SK-N-DZ (cell line): Measurements from ENCODE around the gene GINS2. TPM values are rescaled to one million over a fixed set of nuclear protein-coding genes. Genes with fewer than 3 reads are reported as not detected.

Experiments used
- DNase-seq: peaks from one replicate; pipeline ENCODE4 v3.0.0-alpha.2; 2015; ENCODE audit warnings: low spot score
- polyA plus RNA-seq, 2 experiments: library from polyadenylated mRNA; depleted of rRNA; stranded (reverse); fragments of >200 nt; gene quantifications; 2 replicates each; pipeline ENCODE4 v1.2.3, GENCODE V29; 2014

GINS2 gene
- polyA plus RNA-seq (2014; cell fraction: cytosol; rRNA removed), result 102 and 106 TPM in 2 replicates
- 64.7 and 66.3 TPM in 2 replicates for polyA plus RNA-seq (2014; cell fraction: nucleus; rRNA removed)

DNA sequence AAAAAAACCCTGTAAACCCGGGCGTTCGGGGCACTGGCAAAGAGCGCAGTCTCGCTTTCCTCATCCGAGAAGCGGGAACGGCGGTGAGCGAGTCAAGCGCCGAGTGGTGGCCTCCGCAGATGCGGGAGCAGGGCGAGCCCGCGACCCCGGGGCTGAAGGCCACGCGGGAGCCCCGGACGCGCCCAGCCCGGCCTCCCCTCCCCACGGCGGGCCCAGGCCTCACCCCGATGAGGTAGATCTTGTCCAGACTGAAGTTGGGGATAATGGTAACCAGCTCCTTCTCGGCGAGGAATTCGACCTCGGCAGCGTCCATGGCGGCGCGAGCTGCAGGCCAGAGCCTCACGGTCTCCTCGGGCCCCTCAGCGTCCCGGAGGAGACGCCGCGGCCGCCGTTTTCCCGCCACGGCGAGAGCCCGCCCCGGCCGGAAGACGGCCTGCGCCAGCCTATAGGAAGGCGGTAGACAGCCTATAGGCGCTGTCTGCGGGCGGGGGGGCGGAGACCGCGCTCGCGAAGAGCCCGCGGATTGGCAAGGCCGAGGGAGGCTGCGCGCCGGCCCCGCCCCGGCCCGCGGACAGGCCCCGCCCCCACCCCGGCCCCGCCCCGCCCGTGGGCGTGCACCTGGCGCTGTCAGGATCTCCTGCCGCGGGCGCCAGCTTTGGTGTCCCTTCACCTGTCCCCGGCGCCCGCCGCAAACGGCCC is at the start of gene GINS2:
Gene GINS2 (minus strand): TSS at position 369 of the 699 bp plus-strand sequence. CDS start 56 bp downstream, at position 313.
- DNase-seq, result peak; percentile 93

DNA sequence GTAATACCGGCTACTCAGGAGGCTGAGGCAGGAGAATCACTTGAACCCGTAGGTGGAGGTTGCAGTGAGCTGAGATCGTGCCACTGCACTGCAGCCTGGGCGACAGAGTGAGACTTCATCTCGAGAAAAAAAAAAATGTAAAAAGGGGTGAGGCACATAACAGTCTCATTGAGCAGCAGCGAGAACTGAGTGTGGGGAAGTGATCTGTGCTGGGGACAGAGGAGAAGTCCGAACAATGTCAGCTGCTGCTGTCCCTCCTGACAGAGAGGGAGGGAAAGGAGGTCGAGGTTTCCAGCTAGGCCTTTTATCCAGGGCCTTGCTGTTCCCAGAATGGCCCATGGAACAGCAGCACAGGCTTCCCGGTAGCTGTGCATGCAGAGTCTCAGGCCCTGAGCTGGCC is 48.2 kb upstream of the GINS2 start:
- DNase-seq, result no peak

DNA sequence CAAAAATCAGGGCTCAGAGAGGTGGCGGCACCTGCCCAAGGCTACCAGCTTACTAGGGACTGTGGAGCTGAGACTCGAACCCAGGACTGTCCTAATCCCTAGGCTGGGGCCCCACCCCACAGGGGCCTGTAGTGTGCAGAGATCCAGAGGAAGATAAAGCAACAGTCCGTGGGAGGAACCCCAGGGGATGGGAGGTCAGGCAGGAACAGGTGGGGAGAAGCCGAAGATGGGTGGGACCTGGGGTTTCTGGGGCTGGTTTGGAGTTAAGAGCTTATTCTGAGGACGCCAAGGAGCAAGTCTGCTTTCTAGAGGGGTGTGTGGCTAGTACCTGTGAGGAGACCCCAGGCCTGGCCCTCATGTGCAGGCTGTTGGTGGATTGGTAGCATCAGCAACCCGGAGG is 47.2 kb upstream of the GINS2 start:
- no peak for DNase-seq

DNA sequence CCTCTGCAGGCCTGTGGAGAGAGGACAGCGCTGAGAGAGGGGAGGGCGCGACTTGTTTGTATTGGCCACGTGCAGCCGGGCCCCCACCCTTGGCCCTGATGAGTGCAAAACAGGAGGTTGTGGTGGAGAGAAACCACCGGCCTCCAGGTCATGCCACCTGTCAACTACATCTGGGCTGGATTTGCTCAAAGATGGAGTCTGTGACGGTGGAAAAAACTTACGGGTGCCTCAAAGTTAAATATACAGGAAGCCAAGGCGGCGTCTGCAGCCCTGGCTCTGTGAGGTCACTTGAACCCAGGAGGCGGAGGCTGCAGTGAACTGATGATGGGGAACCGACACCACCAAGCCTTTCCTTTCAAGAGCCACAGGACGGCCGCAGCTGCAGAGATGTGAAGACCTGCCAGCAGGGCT is 46.5 kb upstream of the GINS2 start:
- DNase-seq, result no peak

DNA sequence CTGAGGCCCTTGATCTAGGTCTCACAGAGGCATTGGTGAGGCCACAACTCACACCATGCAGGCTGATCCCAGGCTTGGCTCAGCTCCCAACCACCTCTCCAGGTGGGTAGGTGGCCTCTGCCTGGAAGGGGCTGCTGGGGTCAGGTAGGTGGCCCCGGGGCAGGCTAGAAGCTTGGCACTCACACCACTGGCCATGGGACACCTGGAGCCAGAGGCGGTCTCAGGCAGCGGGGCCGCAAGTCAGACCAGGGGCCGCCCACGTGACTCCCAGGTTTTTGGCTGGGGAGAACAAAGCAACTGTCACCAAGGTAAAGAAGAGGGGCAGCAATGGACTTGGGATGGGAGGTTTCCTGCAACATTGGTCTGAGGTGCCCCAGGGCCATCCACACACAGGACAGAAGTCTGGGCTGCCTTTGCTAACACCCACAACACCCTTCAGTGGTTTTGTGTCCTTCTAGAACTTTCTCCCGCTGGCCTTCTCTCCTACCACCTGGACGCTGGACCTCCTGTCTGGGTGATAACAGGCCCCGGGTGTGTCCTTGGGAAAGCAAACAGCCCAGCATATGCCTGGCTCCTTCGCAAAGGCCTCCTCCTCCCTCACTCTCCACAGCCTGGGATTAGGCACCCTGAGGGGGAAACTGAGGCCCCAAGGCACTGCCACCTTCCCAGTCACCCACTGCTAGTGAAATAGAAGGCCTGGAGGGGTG is 45.7 kb upstream of the GINS2 start:
- no peak for DNase-seq

DNA sequence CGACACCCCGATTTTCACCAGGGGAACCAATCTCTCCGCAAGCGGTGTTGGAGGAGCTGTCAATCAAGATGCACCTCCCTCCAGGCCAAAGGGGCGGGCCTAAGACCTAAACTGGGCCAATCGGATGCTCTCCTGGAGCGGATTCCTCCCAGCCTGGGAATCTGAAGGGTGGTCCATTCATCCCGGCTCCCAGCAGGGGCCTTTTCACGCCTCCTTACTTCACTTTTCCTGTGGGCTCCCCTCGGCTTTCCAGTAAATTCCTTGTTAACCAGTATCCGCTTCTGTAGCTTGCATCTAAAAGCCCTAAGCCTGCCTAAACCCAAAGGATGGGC is 45.1 kb upstream of the GINS2 start:
- DNase-seq, result peak; percentile 70

DNA sequence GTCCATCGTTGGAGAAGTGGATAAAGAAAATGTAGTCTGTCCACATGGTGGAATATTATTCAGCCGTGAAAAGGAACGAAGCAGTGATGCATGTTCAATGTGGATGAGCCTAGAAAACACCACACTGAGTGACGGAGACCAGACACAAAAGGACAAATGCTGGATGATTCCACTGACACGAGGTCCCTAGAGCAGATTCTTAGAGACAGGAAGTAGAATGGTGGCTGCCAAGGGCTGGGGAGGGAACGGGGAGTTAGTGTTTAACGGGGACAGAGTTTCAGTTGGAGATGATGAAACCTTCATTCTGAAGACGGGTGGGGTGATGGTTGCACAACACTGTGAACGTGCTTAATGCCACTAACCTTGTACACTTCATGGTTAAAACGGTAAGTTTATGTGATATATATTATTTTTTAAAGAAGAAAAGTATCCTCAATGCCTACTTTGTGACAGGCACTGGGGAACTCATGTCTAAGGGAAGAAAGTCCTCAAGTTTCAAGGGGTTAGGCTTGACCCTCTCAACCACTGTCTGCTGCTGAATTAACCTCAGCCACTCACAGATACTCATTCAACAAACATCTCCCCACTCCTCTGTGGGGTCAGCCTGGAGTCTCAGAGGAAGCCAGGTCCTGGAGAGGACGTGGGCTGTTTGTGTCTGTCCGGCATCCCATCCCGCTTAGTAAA is 44.5 kb upstream of the GINS2 start:
- no peak for DNase-seq

DNA sequence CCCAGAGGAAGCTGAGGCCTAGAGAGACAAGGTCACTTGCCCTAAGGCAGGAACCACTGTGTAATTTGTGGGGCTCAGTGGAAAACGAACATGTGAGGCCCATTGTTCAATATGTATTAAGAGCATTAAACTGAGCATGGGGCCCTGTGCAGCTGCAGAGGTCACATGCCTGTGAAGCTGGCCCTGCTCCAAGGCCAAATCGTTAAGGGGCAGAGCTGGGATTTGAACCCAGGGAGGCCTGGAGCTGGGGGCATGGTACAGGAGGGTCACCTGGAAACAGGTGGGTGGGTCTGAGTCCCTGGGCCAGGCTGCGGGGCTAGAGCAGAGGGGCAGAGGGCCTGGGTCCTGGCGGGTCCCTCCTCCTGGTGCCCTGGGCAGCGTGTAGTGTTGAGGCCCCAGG is 42.4 kb upstream of the GINS2 start:
- DNase-seq, result no peak

DNA sequence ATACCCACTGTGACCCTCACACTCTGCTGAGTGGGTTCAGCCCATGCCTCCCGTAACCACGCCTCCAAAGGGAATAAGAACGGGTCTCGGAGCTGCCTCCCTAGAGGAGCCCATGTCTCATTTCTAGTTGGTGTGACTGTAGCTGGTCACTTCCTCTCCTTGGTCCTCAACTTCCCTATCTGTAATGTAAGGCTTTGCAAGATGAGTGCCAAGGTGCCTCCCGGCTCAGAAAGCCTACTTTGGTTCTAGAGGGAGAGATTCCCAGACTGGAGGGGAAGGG is 41.4 kb upstream of the GINS2 start:
- DNase-seq, result no peak

DNA sequence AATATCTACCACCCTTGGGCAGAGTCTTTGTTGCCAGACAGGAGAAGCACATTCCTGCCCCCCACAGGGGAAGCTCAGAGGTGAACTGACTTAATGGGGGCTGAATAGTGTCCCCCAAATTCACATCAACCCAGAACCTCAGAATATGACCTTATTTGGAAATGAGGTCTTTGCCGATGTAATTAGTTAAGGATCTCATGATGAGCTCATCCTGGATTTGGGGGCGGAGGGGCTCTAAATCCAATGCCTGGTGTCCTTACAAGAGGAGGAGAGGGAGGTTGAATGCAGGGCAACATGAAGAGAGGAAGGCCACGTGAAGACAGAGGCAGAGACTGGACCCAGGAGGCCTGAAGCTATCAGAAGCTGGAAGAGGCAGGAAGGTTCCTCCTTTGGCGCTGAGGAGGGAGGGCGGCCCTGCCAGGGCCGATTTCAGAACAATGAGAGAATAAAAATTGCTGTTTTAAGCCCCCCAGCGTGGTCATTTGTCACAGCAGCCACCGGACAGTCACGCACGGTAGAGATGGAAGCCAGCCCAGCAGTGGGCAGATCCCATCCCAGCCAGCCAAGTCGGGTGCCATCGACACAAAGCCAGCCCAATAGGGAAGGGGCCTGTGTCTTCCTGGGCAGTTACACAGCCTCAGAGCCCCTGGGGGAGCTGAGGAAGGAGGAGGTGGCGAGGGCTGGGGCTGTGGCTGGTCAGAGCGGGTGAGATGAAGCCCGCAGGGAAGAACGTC is 40.9 kb upstream of the GINS2 start:
- DNase-seq, result peak; percentile 70

DNA sequence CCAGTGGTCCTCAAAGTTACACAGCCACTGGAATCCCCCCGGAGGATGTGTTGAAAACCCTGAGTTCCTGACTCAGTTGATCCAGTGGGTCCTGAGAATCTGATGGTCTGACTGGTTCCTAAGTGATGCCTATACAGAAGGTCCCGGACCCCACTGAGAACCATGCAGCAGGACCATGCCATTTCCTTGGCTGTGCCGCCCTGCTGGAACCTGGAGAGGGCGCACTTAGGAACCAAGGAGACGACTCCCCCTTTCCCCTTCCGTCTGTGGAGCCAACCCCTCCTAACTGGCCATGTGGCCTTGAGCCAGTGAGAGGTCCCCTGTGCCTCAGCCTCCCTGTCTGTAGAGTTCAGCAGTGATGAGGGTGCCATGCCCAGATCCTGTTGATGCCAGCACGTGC is 40.1 kb upstream of the GINS2 start:
- DNase-seq, result no peak

DNA sequence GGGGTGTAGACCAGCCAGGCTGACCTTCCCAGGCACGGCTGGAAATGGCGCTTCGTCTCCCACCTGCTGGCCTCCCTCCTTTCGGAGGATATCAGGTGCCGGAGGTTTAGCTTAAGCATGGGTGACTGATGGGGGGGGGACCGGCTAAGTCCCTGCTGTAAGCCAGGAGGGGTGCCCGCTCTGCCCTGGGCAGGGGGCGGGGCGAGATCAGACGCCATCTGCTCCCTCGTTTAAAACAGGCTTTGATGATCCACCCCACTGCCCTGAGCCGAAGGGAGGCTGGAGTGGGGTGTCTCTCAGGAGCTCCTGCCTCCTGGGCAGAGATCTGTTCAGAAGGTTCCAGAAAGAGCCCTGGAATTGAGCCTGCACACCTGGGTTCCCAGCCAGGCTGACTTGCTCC is 36.2 kb upstream of the GINS2 start:
- DNase-seq, result no peak

DNA sequence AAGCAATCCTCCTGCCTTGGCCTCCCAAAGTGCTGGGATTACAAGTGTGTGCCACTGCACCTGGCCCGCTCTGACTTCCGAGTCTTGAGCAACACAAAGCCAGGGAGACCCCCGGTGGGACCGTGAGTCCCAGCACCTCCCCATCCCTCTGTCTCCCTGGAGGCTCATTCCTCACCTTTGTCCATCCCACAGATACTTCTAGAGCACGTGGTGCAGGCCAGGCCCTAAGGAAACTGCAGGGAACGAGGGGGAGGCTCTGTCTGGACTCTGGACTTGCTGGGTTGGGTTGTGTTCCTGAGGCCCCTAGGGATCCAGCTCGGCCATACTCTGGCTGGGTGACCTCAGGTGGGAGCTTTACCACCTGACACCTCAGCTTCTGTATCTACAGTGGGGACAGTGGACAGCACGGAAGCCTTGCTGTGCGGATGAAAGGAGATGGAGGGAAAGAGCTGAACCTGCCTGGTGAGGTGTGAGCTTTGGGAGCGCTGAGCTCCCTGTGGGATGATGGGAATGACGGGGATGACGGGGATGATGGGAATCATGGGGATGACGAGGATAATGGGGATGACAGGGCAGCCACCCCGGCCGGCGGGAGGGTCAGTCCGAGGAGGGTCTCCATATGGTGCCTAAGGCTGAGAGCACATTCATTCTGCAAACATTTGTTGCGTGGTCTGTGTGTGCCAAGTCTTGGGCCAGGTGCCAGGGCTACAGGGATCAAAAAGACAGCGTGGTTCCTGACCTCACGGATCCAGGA is 35.5 kb upstream of the GINS2 start:
- no peak for DNase-seq

DNA sequence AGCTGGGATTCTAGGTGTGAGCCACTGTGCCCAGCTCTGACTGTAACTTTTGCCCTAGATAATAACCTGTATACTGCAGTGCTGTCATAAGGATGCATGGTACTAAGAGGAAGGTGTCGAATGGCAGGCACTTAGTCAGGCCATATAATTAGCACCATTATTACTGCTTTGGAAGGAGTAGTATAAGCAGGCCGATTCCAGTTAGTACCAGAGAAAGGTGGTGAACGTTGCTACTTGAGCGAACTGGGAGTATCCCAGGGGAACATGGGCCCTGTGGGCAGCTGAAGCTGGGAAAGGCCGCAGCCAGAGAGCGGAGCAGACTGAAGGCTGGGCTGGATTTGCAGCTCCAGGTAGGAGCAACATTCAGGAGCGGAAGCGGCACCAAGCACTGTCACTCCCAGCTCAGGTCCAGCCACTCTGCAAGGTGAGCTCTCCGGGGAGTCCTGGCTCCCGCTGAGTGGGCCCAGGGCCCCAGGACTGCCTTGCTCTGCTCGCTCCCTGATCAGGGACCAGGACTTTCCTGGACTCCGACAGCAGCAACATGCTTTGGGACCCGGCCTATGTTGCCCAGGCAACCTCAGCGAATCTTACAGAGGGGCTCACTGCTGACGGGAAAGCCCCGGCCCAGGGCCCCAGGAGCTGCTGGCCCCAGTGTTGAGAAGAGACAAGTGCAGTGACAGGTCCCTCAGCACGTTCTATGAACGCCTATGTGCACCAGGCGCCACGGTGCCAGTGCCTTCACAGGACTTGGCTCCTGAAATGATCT is 33.6 kb upstream of the GINS2 start:
- DNase-seq, result no peak

DNA sequence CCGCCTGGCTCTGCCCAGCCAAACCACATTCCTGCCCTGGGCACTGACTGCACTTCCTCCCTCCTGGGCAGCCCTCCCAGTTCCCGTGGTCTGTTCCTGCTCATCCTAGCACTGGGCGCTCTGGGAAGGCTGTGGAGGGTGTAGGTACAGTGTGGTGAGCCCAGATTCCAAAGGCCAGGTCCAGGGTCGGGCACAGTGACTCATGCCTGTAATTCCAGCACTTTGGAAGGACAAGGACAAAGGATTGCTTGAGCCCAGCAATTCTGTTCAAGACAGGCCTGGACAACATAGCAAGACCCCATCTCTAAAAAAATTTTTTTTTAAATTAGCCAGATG is 31.5 kb upstream of the GINS2 start:
- DNase-seq, result no peak

DNA sequence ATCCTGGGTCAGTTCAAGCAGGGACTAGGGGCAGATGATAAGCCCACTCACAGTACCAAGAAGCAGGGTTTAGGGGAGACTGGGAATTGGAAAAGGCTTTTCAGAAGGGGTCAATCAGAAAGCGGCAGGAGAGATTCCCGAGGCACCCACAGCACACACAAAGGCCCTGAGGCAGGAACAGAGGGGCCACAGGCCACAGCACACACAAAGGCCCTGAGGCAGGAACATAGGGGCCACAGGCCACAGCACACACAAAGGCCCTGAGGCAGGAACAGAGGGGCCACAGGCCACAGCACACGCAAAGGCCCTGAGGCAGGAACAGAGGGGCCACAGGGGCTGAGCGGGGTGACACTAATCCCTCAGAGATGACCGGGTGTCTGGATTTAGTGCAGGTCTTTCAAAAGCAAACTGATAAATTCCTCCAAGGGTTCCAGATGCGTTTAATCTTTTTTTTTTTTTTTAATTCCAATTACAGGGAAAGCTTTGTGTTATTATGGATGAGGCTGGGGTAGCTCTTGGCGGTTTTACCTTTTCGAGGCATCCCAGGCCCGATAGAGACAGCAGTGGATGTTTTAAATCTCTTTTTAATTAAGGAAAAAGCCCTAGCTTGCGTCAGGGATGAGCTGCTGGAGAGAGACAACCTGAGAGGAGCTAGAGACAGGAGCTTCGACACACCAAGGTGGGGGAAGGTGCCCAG is 31.0 kb upstream of the GINS2 start:
- no peak for DNase-seq

DNA sequence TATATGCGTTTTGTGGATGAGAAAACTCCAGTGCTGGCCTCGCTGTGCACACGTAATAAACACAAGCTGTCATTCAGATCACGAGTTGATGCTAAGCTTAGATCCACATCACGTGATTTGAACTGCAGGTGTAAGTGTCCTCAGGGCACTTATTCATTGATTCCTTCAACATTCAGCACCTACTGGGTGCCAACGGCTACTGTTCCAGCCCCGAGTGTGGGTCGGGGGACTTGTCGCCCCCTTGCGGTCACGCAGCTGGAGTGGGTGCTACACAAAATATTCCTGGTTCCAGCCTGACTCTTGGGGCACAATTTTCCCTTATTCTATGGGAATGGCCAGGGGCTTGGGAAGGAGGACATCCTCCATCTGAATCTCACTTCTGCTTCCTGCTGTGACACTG is 29.9 kb upstream of the GINS2 start:
- DNase-seq, result peak; percentile 48

DNA sequence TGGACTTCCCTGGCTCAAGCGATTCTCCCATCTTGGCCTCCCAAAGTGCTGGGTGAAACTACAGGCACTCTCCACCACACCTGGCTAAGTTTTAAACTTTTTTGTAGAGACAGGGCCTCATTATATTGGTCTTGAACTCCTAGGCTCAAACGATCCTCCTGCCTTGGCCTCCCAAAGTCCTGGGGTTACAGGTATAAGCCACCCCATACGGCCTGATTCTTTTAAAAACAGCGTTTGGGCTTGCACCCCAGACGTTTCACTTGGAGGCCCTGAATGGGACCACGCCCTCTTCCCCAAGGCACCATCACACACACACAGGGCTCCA is 29.4 kb upstream of the GINS2 start:
- no peak for DNase-seq

DNA sequence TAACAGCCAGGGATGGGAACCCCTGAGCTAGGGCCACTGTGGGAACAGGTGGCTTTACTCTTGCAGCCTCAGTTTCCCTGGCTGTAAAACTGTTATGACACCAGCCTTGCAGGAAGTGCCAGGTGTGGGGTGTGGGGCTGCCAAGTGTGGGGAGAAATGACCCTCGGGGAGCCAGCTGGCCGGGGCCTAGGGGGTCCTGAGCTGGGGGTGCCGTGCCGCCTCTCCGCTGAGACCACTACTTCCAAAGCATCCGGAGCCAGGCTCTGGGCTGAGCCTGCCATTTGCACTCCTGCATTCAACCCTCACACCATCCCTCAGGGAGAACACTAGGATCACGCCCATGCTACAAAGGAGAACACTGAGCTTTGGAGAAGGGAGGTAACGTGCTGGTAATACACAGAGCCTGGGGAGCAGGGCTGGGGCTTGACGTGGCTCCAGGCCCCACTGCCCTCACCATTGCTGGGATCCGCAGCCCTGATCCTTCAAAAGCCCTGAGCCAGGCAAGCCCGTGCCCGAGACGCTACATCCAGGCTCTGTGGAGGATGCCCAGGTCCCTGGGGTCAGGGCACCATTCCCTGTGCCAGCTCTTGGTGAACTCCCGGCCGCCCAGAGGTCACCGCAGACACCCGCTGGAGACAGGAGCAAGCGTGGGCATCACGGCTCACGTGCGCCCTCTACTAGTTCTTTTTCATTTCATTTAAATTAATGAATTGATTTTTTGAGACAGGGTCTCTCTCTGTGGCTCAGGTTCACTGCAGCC is 28.8 kb upstream of the GINS2 start:
- peak; percentile 81 for DNase-seq

DNA sequence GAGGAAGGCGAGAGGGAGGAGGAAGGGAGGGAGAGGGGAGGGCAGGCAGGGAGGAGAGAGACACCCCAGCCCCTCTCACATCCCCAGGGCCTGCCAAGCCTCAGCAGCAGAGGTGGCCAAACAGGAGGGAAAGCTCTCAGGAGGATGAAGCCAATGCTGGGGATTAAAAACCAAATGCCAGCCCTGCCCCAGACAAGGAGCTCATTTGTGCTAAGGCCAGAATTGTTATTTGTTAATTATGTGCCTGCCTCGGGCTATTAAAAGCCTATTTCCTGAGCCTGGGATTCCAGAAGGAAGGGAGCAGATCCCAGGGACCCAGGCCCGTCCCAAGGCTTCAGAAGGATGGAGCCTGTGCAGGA is 27.9 kb upstream of the GINS2 start:
- no peak for DNase-seq
